Caco-2 (cell line): ENCODE results near the gene RCAN1. TPM values are rescaled to one million over a fixed set of nuclear protein-coding genes. Genes with fewer than 3 reads are reported as not detected.

Source experiments
- BruUV-seq: library from RNA; stranded (reverse); fragments of 400-500 nt; replicated peaks from 2 replicates; lab custom pipeline; 2021; lab: Mats Ljungman, UMichigan
- CTCF ChIA-PET: fragments of 300-600 bp; sonication (Branson Sonifier 250); formaldehyde crosslinking; loops from one replicate; lab custom pipeline; 2022; ENCODE audit warnings: antibody characterized with exemption; lab: Charles Lee
- POLR2A ChIA-PET: fragments of 300-600 bp; sonication (Branson Sonifier 250); formaldehyde crosslinking; loops from one replicate; lab custom pipeline; 2022; ENCODE audit warnings: antibody characterized with exemption; lab: Charles Lee
- DNase-seq, 2 experiments: peaks; one replicate each; pipeline versions ENCODE4 v3.0.0 to v3.0.0-alpha.2; 2020 to 2022
- H3K27me3 ChIP-seq: replicated peaks from 2 replicates; pipeline ENCODE4 v1.6.0; 2011; ENCODE audit warnings: low read length; ENCODE audit not compliant: control insufficient read depth, insufficient read depth
- H3K36me3 ChIP-seq: 2 replicates; pipeline ENCODE4 v1.5.1; 2011; ENCODE audit warnings: low read length; ENCODE audit not compliant: control insufficient read depth, insufficient read depth
- H3K4me1 ChIP-seq: fragments of 250-450 bp; sonication (Bioruptor Pico); 2 replicates; pipeline ENCODE4 v1.5.1; 2020; ENCODE audit warnings: mild to moderate bottlenecking
- H3K4me3 ChIP-seq: 2 replicates; pipeline ENCODE4 v1.5.1; 2011; ENCODE audit warnings: low read depth, mild to moderate bottlenecking, control low read depth, low read length
- H3K9me3 ChIP-seq: fragments of 250-450 bp; sonication (Bioruptor Pico); 2 replicates; pipeline ENCODE4 v1.5.1; 2020; ENCODE audit warnings: mild to moderate bottlenecking, moderate library complexity
- H3K27ac Mint-ChIP-seq: one replicate; pipeline ENCODE4 v1.8.0; 2022; ENCODE audit warnings: mixed read lengths; ENCODE audit not compliant: unreplicated experiment
- H3K27me3 Mint-ChIP-seq: one replicate; pipeline ENCODE4 v1.8.0; 2022; ENCODE audit warnings: mixed read lengths; ENCODE audit not compliant: insufficient read depth, unreplicated experiment
- H3K36me3 Mint-ChIP-seq: one replicate; pipeline ENCODE4 v1.8.0; 2022; ENCODE audit warnings: mild to moderate bottlenecking, mixed read lengths; ENCODE audit not compliant: insufficient read depth, unreplicated experiment
- H3K4me1 Mint-ChIP-seq: one replicate; pipeline ENCODE4 v1.8.0; 2022; ENCODE audit warnings: low read depth, mixed read lengths; ENCODE audit not compliant: unreplicated experiment
- H3K4me3 Mint-ChIP-seq: one replicate; pipeline ENCODE4 v1.8.0; 2022; ENCODE audit warnings: mild to moderate bottlenecking, moderate library complexity, mixed read lengths; ENCODE audit not compliant: unreplicated experiment
- H3K9me3 Mint-ChIP-seq: one replicate; pipeline ENCODE4 v1.8.0; 2022; ENCODE audit warnings: mixed read lengths; ENCODE audit not compliant: unreplicated experiment
- CTCF ChIP-seq, 2 experiments: fragments of 200-600 bp in 1 of 2; IDR thresholded peaks; 1 replicate in 1 of 2; 2 replicates in 1 of 2; pipeline versions ENCODE4 v1.5.1 to v1.8.0; 2011 to 2022; ENCODE audit warnings: antibody characterized with exemption in 1 of 2, control low read depth in 1 of 2, inconsistent platforms in 1 of 2, low read depth in 1 of 2, low read length in 1 of 2, mild to moderate bottlenecking in 1 of 2, moderate library complexity in 1 of 2; ENCODE audit not compliant: insufficient read depth in 1 of 2, severe bottlenecking in 1 of 2, unreplicated experiment in 1 of 2
- intact Hi-C: fragments of 100-400 bp; cut with micrococcal nuclease; formaldehyde crosslinking; loops from one replicate; pipeline ENCODE4 v1.10.0; 2022; ENCODE audit not compliant: unreplicated experiment
- total RNA-seq: library from RNA; stranded (reverse); gene quantifications from 2 replicates; pipeline ENCODE4 v1.2.3, GENCODE V29; 2022

RCAN1 gene
- total RNA-seq, 1 experiment from 2014 or later, result 29.4 TPM

GRCh38 chr21:34560609-34561008, 54.3 kb downstream of the RCAN1 start:
- H3K27me3 ChIP-seq, result no peaks in the 10 kb centered on the region
- Mint-ChIP-seq H3K36me3 (no peaks in the 10 kb centered on the region), H3K27me3 (no peaks in the 10 kb centered on the region), H3K4me3 (no peak overlapping the region), H3K4me1 (no peaks in the 10 kb centered on the region), H3K27ac (no peak overlapping the region), H3K9me3 (no peaks in the 10 kb centered on the region)
- H3K4me3 ChIP-seq, result no peak overlapping the region
- CTCF ChIA-PET, result no interaction called here
- intact Hi-C loops, result no loop called here
- no peaks in the 10 kb centered on the region for H3K4me1 ChIP-seq
- DNase-seq, result no peak
- TF ChIP-seq CTCF (IDR thresholded peaks at IDR 0.05; ENCODE audit: insufficient read depth in 1 of 2, low read depth in 1 of 2, low read length in 1 of 2, severe bottlenecking in 1 of 2, unreplicated experiment in 1 of 2), result no peak
- no peaks in the 10 kb centered on the region for H3K9me3 ChIP-seq
- H3K36me3 ChIP-seq, result no peaks in the 10 kb centered on the region
- no TSS peak for BruUV-seq
- POLR2A ChIA-PET, result no interaction called here

- H3K9me3 Mint-ChIP-seq, result no peaks in the 10 kb centered on the region
- POLR2A ChIA-PET, result no interaction called here
Measured at GRCh38 chr21:34560021-34560420, 54.9 kb downstream of the RCAN1 start.

GRCh38 chr21:34559089-34559631, 55.8 kb downstream of the RCAN1 start:
- BruUV-seq, result no TSS peak
- no peaks in the 10 kb centered on the region for H3K27me3 Mint-ChIP-seq
- DNase-seq, result no peak
- POLR2A ChIA-PET, result no interaction called here
- Histone ChIP-seq H3K4me1 (no peaks in the 10 kb centered on the region), H3K27me3 (no peaks in the 10 kb centered on the region), H3K4me3 (no peak overlapping the region), H3K9me3 (peaks cover 6% of the 10 kb centered on the region; the same call in 1 of the 2 replicates), H3K36me3 (no peaks in the 10 kb centered on the region)
- intact Hi-C loops, result no loop called here
- TF ChIP-seq CTCF (IDR thresholded peaks at IDR 0.05; ENCODE audit: insufficient read depth in 1 of 2, low read depth in 1 of 2, low read length in 1 of 2, severe bottlenecking in 1 of 2, unreplicated experiment in 1 of 2), result no peak
- no peaks in the 10 kb centered on the region for H3K9me3 Mint-ChIP-seq
- no peaks in the 10 kb centered on the region for H3K4me1 Mint-ChIP-seq
- no peak overlapping the region for H3K27ac Mint-ChIP-seq
- no peak overlapping the region for H3K4me3 Mint-ChIP-seq
- no peaks in the 10 kb centered on the region for H3K36me3 Mint-ChIP-seq
- CTCF ChIA-PET, result interaction anchor here (0.9 to 1.0 kb wide), 2 partner anchors 18 to 44 kb away, joined by 3 to 4 read pairs; no protein-coding TSS in a partner anchor

More at GRCh38 chr21:34560021-34560420, 54.9 kb downstream of the RCAN1 start:
- H3K27me3 Mint-ChIP-seq, result no peaks in the 10 kb centered on the region
- no peaks in the 10 kb centered on the region for H3K4me1 ChIP-seq
- H3K27ac Mint-ChIP-seq, result no peak overlapping the region
- no peaks in the 10 kb centered on the region for H3K36me3 Mint-ChIP-seq
- H3K4me1 Mint-ChIP-seq, result no peaks in the 10 kb centered on the region
- DNase-seq, result no peak
- no peak overlapping the region for H3K4me3 Mint-ChIP-seq
- intact Hi-C loops, result no loop called here
- TF ChIP-seq CTCF (IDR thresholded peaks at IDR 0.05; ENCODE audit: insufficient read depth in 1 of 2, low read depth in 1 of 2, low read length in 1 of 2, severe bottlenecking in 1 of 2, unreplicated experiment in 1 of 2), result no peak
- no peaks in the 10 kb centered on the region for H3K27me3 ChIP-seq
- H3K4me3 ChIP-seq, result no peak overlapping the region
- no peaks in the 10 kb centered on the region for H3K36me3 ChIP-seq
- no TSS peak for BruUV-seq
- H3K9me3 ChIP-seq, result peaks cover 3% of the 10 kb centered on the region; the same call in 1 of the 2 replicates
- CTCF ChIA-PET, result interaction anchor here (1.0 kb wide), 1 partner anchor 43 kb away, joined by 4 read pairs; no protein-coding TSS in a partner anchor
